IPS-18a (cell line): ENCODE data around the gene DDX1.

Experiments used
- H3K27ac ChIP-seq: one replicate; pipeline ENCODE4 v1.5.1; 2013; ENCODE audit warnings: low read length
- H3K27me3 ChIP-seq: one replicate; pipeline ENCODE4 v1.6.1; 2013; ENCODE audit warnings: mild to moderate bottlenecking, low read length; ENCODE audit not compliant: control insufficient read depth, insufficient read depth
- H3K36me3 ChIP-seq: one replicate; pipeline ENCODE4 v1.6.1; 2013; ENCODE audit warnings: low read depth, low read length; ENCODE audit not compliant: control insufficient read depth
- H3K4me1 ChIP-seq: one replicate; pipeline ENCODE4 v1.6.1; 2013; ENCODE audit warnings: low read depth, low read length; ENCODE audit not compliant: control insufficient read depth
- H3K4me3 ChIP-seq: one replicate; pipeline ENCODE4 v1.5.1; 2013; ENCODE audit warnings: low read length
- H3K9ac ChIP-seq: one replicate; pipeline ENCODE4 v1.6.1; 2013; ENCODE audit warnings: mild to moderate bottlenecking, low read length, moderate library complexity
- H3K9me3 ChIP-seq: one replicate; pipeline ENCODE4 v1.6.1; 2013; ENCODE audit warnings: low read depth, low read length; ENCODE audit not compliant: control insufficient read depth

Gene DDX1

GRCh38 chr2:15656090-15656489 lies 64.4 kb downstream of the DDX1 start:
- Histone ChIP-seq H3K4me1 (no peaks in the 10 kb centered on the region), H3K4me3 (no peak overlapping the region), H3K9me3 (no peaks in the 10 kb centered on the region), H3K9ac (no peak overlapping the region), H3K36me3 (no peaks in the 10 kb centered on the region), H3K27ac (no peak overlapping the region), H3K27me3 (no peaks in the 10 kb centered on the region)

DNA sequence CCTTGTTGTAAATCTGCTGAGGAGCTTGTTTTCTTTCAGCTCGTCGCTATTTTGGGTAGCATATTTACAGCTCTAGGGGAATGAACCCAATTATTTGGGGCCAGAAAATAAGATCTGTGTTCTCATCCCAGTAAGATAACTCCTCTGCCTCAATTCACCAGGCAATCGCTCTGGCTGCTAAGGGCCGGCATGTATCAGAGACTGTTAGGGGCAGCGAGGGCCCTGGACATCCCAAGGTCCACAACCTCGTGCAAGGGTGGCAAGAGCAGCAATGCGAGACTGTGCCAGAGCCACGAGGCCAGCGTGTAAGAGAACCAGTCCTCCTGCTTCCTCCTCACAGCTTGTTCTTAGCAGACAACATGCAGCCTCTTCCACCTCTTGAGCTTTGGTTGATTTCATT lies 66.1 kb downstream of the DDX1 start:
- Histone ChIP-seq H3K36me3 (no peaks in the 10 kb centered on the region), H3K27ac (no peak overlapping the region), H3K27me3 (no peaks in the 10 kb centered on the region), H3K4me3 (no peak overlapping the region), H3K9ac (no peak overlapping the region), H3K4me1 (no peaks in the 10 kb centered on the region), H3K9me3 (no peaks in the 10 kb centered on the region)

GRCh38 chr2:15658911-15659310 lies 67.2 kb downstream of the DDX1 start:
- Histone ChIP-seq H3K9me3 (no peaks in the 10 kb centered on the region), H3K9ac (no peak overlapping the region), H3K4me1 (no peaks in the 10 kb centered on the region), H3K36me3 (no peaks in the 10 kb centered on the region), H3K27me3 (no peaks in the 10 kb centered on the region), H3K27ac (no peak overlapping the region), H3K4me3 (no peak overlapping the region)

- no peaks in the 10 kb centered on the region for H3K27me3 ChIP-seq
- H3K9me3 ChIP-seq: no peaks in the 10 kb centered on the region
- H3K36me3 ChIP-seq: no peaks in the 10 kb centered on the region
- H3K27ac ChIP-seq: no peak overlapping the region
- H3K4me1 ChIP-seq: no peaks in the 10 kb centered on the region
- H3K4me3 ChIP-seq: no peak overlapping the region
- no peak overlapping the region for H3K9ac ChIP-seq
Observed at GRCh38 chr2:15660491-15661294, 69.0 kb downstream of the DDX1 start.

GRCh38 chr2:15661295-15661569 lies 69.6 kb downstream of the DDX1 start:
- Histone ChIP-seq H3K9me3 (no peaks in the 10 kb centered on the region), H3K27me3 (no peaks in the 10 kb centered on the region), H3K36me3 (no peaks in the 10 kb centered on the region)

DNA sequence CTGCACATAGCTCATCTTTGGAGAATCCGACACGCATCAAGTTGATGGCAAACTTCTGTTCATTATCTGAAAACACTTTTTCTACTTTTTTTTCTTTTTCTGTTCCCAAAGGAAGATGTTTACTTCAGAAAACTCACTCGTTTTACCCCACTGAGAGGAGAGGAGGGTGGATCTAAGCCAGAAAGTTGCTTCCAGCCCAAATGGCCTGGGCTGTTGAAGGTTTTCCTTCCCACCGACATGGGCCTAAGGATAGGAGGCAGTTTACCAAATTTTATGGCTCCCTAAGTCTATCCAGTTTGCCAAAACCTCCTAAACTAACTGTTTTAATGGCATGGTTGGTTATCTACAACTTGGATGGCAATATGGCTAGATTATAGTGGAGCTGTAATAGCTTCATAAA lies 70.4 kb downstream of the DDX1 start:
- H3K4me1 ChIP-seq: no peaks in the 10 kb centered on the region
- no peak overlapping the region for H3K27ac ChIP-seq
- H3K4me3 ChIP-seq: no peak overlapping the region
- H3K36me3 ChIP-seq: no peaks in the 10 kb centered on the region
- H3K9me3 ChIP-seq: no peaks in the 10 kb centered on the region
- no peaks in the 10 kb centered on the region for H3K27me3 ChIP-seq
- no peak overlapping the region for H3K9ac ChIP-seq

More at GRCh38 chr2:15661295-15661569, 69.6 kb downstream of the DDX1 start:
- H3K27ac ChIP-seq: no peak overlapping the region
- H3K9ac ChIP-seq: no peak overlapping the region
- H3K4me3 ChIP-seq: no peak overlapping the region
- no peaks in the 10 kb centered on the region for H3K4me1 ChIP-seq

DNA sequence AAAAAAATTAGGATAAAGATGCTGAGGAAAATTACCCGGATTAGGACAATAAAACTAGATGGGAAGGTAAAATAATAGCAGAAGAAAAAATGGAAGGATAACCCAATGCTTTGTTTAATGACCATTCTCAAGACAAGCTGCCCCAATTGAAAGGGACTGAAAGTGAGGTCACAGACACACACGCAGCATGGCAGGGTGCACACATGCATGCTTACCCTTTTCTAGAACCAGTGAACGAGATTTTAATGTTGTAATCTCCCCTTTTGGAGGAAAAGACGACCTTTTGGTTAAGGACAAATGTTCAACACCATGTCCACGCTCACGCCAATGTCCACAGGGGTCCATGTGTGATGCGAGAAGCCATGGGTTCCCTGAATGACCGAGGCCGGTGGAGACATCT lies 70.9 kb downstream of the DDX1 start:
- Histone ChIP-seq H3K9ac (no peak overlapping the region), H3K4me1 (no peaks in the 10 kb centered on the region), H3K27ac (no peak overlapping the region), H3K27me3 (no peaks in the 10 kb centered on the region), H3K9me3 (no peaks in the 10 kb centered on the region), H3K4me3 (no peak overlapping the region), H3K36me3 (no peaks in the 10 kb centered on the region)

GRCh38 chr2:15663802-15664201 lies 72.1 kb downstream of the DDX1 start:
- H3K9ac ChIP-seq: no peak overlapping the region
- H3K4me1 ChIP-seq: no peaks in the 10 kb centered on the region
- H3K36me3 ChIP-seq: no peaks in the 10 kb centered on the region
- H3K4me3 ChIP-seq: no peak overlapping the region
- H3K27ac ChIP-seq: no peak overlapping the region
- H3K27me3 ChIP-seq: no peaks in the 10 kb centered on the region
- no peaks in the 10 kb centered on the region for H3K9me3 ChIP-seq

GRCh38 chr2:15664273-15665066 lies 72.8 kb downstream of the DDX1 start:
- Histone ChIP-seq H3K27me3 (no peaks in the 10 kb centered on the region), H3K27ac (no peak overlapping the region)

DNA sequence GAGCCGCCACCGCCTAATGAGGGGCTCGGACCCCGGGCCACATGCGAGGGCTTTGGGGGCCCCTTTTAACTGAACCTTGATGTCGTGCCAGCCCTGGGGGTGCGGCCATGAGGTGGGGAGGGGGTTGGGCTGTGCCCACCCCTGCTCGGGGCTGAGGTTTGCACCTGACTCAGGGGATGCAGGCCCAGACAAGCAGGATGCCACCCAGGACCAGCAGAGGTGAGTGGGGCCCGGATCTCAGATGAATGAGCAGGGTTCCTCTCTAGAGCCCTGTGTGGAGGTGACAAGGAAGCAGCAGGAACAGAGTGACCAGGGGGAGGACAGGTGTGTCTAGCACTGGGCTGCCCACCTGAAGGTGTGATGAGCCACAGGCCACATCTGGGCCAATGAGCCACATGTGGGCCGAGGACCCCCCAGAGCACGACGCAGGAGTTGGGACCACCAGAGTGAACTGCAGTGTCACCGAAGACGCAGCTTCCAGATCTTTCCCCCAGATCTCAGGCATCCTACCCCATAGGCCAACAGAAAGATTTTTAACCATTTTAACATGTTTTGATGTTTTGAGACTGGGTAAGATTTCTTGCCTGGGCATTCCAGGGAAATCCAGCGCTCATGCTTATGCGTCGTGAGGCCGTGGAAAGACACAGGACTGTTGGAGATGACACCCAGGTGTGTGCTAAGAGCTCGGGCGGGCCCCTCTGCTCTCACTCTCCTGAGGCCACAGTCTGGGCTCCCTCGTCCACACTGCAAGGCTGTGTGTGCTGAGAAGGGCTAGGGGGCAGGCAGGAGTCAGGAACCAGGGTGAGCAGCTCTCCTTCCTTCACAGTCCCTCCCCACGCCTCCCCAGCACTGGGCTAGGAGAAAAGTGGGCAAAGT lies 73.6 kb downstream of the DDX1 start:
- Histone ChIP-seq H3K4me1 (no peaks in the 10 kb centered on the region), H3K4me3 (no peak overlapping the region), H3K27ac (no peak overlapping the region), H3K27me3 (no peaks in the 10 kb centered on the region), H3K36me3 (no peaks in the 10 kb centered on the region), H3K9me3 (no peaks in the 10 kb centered on the region), H3K9ac (no peak overlapping the region)

More at GRCh38 chr2:15664273-15665066, 72.8 kb downstream of the DDX1 start:
- Histone ChIP-seq H3K36me3 (no peaks in the 10 kb centered on the region), H3K4me1 (no peaks in the 10 kb centered on the region), H3K9me3 (no peaks in the 10 kb centered on the region), H3K4me3 (no peak overlapping the region), H3K9ac (no peak overlapping the region)

- Histone ChIP-seq H3K27ac (no peak overlapping the region), H3K9ac (no peak overlapping the region), H3K4me3 (no peak overlapping the region), H3K36me3 (no peaks in the 10 kb centered on the region), H3K4me1 (no peaks in the 10 kb centered on the region), H3K9me3 (no peaks in the 10 kb centered on the region), H3K27me3 (no peaks in the 10 kb centered on the region)
Observed at GRCh38 chr2:15665943-15666460, 74.3 kb downstream of the DDX1 start.
